Vagina (tissue), 2 donors: ENCODE data around the gene DOLK. TPM values are rescaled to one million over a fixed set of nuclear protein-coding genes. Genes with fewer than 3 reads are reported as not detected.

Source experiments
- DNase-seq, 2 donors: peaks; one replicate each; pipeline ENCODE4 v3.0.0-alpha.2; 2017; ENCODE audit errors: extremely low spot score in 2 of 2
- H3K27ac ChIP-seq: fragments of 200-600 bp; sonication (generic); one replicate; pipeline ENCODE4 v1.5.1; 2019
- H3K27me3 ChIP-seq: fragments of 200-600 bp; sonication (generic); one replicate; pipeline ENCODE4 v1.5.1; 2019
- H3K36me3 ChIP-seq, 2 donors: fragments of 200-600 bp; sonication (generic); one replicate each; pipeline ENCODE4 v1.5.1; 2017 to 2019
- H3K4me1 ChIP-seq: fragments of 200-600 bp; sonication (generic); one replicate; pipeline ENCODE4 v1.5.1; 2019
- H3K4me3 ChIP-seq, 2 donors: fragments of 200-600 bp; sonication (generic); 1 replicate in 1 of 2; 2 replicates in 1 of 2; pipeline ENCODE4 v1.5.1; 2016 to 2019
- H3K9me3 ChIP-seq: fragments of 200-600 bp; sonication (generic); one replicate; pipeline ENCODE4 v1.5.1; 2019
- CTCF ChIP-seq, 3 experiments: fragments of 450-650 bp in 2 of 3; fragments of 200-600 bp in 1 of 3; sonication (generic) in 1 of 3; IDR thresholded peaks; one replicate each; pipeline ENCODE4 v1.5.1; 2017 to 2019; ENCODE audit warnings: antibody characterized with exemption in 3 of 3, mild to moderate bottlenecking in 2 of 3, moderate library complexity in 2 of 3
- POLR2A ChIP-seq, 2 donors: fragments of 450-650 bp; IDR thresholded peaks; one replicate each; pipeline ENCODE4 v1.6.1; 2017; ENCODE audit warnings: antibody characterized with exemption in 2 of 2, mild to moderate bottlenecking in 2 of 2, moderate library complexity in 2 of 2
- POLR2AphosphoS5 ChIP-seq, 2 donors: sonication (generic); formaldehyde crosslinking; IDR thresholded peaks; one replicate each; pipeline ENCODE4 v1.9.0; 2017; ENCODE audit warnings: antibody characterized with exemption in 2 of 2, mild to moderate bottlenecking in 2 of 2, low read depth in 1 of 2; ENCODE audit not compliant: insufficient read depth in 1 of 2
- intact Hi-C: fragments of 100-400 bp; cut with DNase I; formaldehyde crosslinking; loops from one replicate; pipeline ENCODE4 v1.15.1; 2023
- total RNA-seq: library from RNA; depleted of rRNA; stranded (reverse); fragments of >200 nt; gene quantifications from one replicate; pipeline ENCODE4 v1.2.3, GENCODE V29; 2016

The DOLK gene
- total RNA-seq, 1 donor from 2014 or later: 8.1 TPM

GRCh38 chr9:128912270-128912853 is 35.0 kb downstream of the DOLK start:
- TF ChIP-seq POLR2AphosphoS5 (IDR thresholded peaks at IDR 0.05; ENCODE audit: insufficient read depth in 1 of 2, low read depth in 1 of 2): peak; percentile 9 to 47
- no peak for TF ChIP-seq CTCF (IDR thresholded peaks at IDR 0.05)
- H3K4me3 ChIP-seq: no peak overlapping the region
- intact Hi-C loops: no loop called here
- peaks cover 84% of the 10 kb centered on the region for H3K4me1 ChIP-seq
- no peaks in the 10 kb centered on the region for H3K27me3 ChIP-seq
- no peaks in the 10 kb centered on the region for H3K9me3 ChIP-seq
- H3K36me3 ChIP-seq: peaks cover 0 to 24% of the 10 kb centered on the region in 2 donors
- H3K27ac ChIP-seq: peak overlapping the region; percentile 96
- no peak for DNase-seq

GRCh38 chr9:128911529-128912035 is 35.8 kb downstream of the DOLK start:
- H3K9me3 ChIP-seq: no peaks in the 10 kb centered on the region
- no peaks in the 10 kb centered on the region for H3K27me3 ChIP-seq
- no peak for DNase-seq
- peak overlapping the region in 1 of 2 donors; percentile 2 for H3K4me3 ChIP-seq
- TF ChIP-seq POLR2AphosphoS5 (IDR thresholded peaks at IDR 0.05; ENCODE audit: insufficient read depth in 1 of 2, low read depth in 1 of 2): peak in 1 of 2 donors; percentile 52
- TF ChIP-seq POLR2A (IDR thresholded peaks at IDR 0.05): no peak
- TF ChIP-seq CTCF (IDR thresholded peaks at IDR 0.05): no peak
- intact Hi-C loops: no loop called here
- peak overlapping the region; percentile 96 for H3K27ac ChIP-seq
- H3K36me3 ChIP-seq: peaks cover 0 to 29% of the 10 kb centered on the region in 2 donors
- peaks cover 76% of the 10 kb centered on the region for H3K4me1 ChIP-seq

- TF ChIP-seq POLR2AphosphoS5 (IDR thresholded peaks at IDR 0.05; ENCODE audit: insufficient read depth in 1 of 2, low read depth in 1 of 2): no peak
- no peak for TF ChIP-seq POLR2A (IDR thresholded peaks at IDR 0.05)
- no peak for TF ChIP-seq CTCF (IDR thresholded peaks at IDR 0.05)
- H3K4me1 ChIP-seq: peaks cover 69% of the 10 kb centered on the region
- peaks cover 0 to 29% of the 10 kb centered on the region in 2 donors for H3K36me3 ChIP-seq
- DNase-seq: peak in 1 of 2 donors; percentile 83
- H3K27me3 ChIP-seq: no peaks in the 10 kb centered on the region
- H3K4me3 ChIP-seq: no peak overlapping the region
- H3K9me3 ChIP-seq: no peaks in the 10 kb centered on the region
- intact Hi-C loops: no loop called here
- H3K27ac ChIP-seq: peak overlapping the region; percentile 96
Observed at GRCh38 chr9:128910906-128911305, 36.5 kb downstream of the DOLK start.

- Histone ChIP-seq H3K4me3 (no peak overlapping the region), H3K27me3 (no peaks in the 10 kb centered on the region), H3K36me3 (peaks cover 0 to 29% of the 10 kb centered on the region in 2 donors), H3K9me3 (no peaks in the 10 kb centered on the region), H3K27ac (peak overlapping the region; percentile 42), H3K4me1 (peaks cover 61% of the 10 kb centered on the region)
- no peak for DNase-seq
- intact Hi-C loops: no loop called here
- no peak for TF ChIP-seq POLR2A (IDR thresholded peaks at IDR 0.05)
- no peak for TF ChIP-seq CTCF (IDR thresholded peaks at IDR 0.05)
- TF ChIP-seq POLR2AphosphoS5 (IDR thresholded peaks at IDR 0.05; ENCODE audit: insufficient read depth in 1 of 2, low read depth in 1 of 2): no peak
Observed at GRCh38 chr9:128909859-128910258, 37.5 kb downstream of the DOLK start.

GRCh38 chr9:128908372-128908771 is 39.0 kb downstream of the DOLK start:
- H3K27ac ChIP-seq: no peak overlapping the region
- no peak overlapping the region for H3K4me3 ChIP-seq
- TF ChIP-seq POLR2A (IDR thresholded peaks at IDR 0.05) (no peak), POLR2AphosphoS5 (IDR thresholded peaks at IDR 0.05; ENCODE audit: insufficient read depth in 1 of 2, low read depth in 1 of 2) (no peak), CTCF (IDR thresholded peaks at IDR 0.05) (no peak)
- DNase-seq: no peak
- H3K27me3 ChIP-seq: no peaks in the 10 kb centered on the region
- no peaks in the 10 kb centered on the region for H3K9me3 ChIP-seq
- intact Hi-C loops: no loop called here
- H3K4me1 ChIP-seq: peaks cover 61% of the 10 kb centered on the region
- peaks cover 0 to 29% of the 10 kb centered on the region in 2 donors for H3K36me3 ChIP-seq
